Activated CD8-positive, alpha-beta memory T cell treated with anti-CD3 and anti-CD28 coated beads for 4 hours (primary cell): ENCODE results near the gene EEF2KMT.
"Not testable (repeated sequence)": the region's sequence is repeated elsewhere in the genome, so short reads cannot be mapped to it uniquely, and the experiment has no call there.

Source experiments
- DNase-seq, 2 donors: peaks; one replicate each; pipeline ENCODE4 v3.0.0-alpha.2; 2020; ENCODE audit warnings: low read depth in 2 of 2

The EEF2KMT gene

DNA sequence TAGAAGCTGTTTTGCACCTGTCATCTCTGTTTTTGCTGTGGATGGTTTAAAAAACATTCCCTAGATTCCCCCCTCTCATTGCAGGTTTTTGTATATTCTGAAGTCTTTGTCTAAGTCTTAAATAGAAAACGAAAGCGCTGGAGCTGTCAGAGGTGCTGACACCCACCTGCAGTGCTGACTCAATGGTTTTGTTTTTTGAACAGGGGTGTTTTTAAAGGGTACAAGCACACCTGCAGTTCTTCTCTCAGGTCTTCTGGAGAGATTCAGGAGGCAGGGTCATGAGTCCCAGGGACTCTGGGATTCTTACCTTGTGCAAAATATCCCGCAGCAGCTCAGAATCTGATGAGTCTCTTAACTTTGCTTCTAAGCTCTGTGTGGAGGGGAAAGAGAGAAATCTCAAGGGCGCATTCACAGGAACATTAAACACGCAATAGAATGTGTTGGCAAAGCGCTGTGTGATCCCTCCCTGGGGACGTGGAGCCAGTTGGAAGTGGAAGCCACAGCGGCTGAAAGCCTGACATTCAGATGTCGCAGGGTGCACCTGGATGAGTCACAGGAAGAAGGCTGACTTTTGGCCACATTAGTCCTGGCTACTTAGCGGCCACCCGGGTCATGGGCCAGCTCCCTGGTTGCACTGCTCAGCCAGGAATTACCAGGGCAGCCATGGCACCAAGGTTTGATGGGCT is 2.3 kb downstream of the EEF2KMT start:
- not testable (repeated sequence) for DNase-seq

- not testable (repeated sequence) for DNase-seq
Measured at GRCh38 chr16:5093746-5094145, 3.8 kb downstream of the EEF2KMT start.

DNA sequence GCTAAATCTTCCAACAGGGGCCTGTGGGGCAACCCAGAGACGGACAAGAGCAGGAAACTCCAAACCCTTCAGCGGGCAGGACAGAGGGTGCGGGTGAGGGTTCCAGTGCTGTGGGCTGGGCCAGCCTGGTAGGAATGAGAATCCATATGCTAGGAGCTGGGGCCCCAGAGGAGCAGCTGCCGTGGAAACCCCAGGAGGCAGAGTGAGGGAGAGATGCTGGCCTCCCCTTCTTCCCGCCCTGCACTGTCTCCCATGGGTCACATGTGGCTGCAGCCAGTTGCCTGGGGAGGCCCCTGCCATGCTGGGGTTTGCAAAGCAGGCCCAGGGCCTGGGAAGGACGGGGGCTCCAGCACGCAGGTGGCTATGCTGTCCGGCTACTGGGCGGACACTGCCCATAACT is 4.5 kb downstream of the EEF2KMT start:
- DNase-seq: not testable (repeated sequence)

GRCh38 chr16:5090592-5090991 is 7.0 kb downstream of the EEF2KMT start:
- not testable (repeated sequence) for DNase-seq

GRCh38 chr16:5089911-5090555 is 7.6 kb downstream of the EEF2KMT start:
- not testable (repeated sequence) for DNase-seq

DNA sequence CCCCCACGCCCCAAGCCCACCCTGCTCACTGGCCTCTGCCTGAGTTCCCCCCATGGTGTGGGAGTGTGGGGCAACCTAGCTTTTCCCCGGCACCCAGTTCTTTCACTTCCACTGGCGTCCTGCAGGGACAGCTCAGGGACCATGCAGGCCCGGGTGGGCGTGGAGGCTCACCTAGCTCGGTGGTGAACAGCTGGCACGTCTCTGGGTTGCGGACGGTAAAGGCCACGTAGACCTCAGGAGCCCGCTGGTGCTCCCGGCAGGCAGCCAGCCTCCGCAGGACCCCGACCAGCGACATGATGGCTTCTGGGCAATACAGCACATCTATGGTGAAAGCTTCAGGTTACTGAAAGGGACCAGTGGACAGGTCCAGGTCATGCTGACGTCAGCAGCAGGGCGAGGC is 8.7 kb downstream of the EEF2KMT start:
- not testable (repeated sequence) for DNase-seq

- not testable (repeated sequence) for DNase-seq
Measured at GRCh38 chr16:5088086-5088790, 9.4 kb downstream of the EEF2KMT start.

DNA sequence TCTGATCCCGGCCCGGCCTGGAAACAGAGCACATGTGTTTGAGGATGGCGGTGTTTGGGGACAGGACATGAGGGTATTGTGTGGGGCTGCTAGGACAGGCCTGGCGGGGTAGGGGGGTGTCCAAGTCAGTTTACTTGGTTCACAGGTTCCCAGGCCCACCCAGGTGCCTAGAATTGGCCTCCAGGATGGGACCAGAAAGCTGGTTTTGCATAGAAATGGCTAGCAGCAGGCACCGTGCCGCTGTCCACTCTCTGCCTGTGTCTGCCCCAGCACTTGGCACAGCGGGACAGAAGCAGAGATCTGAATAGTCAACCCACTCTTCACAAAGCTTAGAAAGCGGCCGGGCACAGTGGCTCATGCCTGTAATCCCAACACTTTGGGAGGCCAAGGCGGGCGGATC is 11.9 kb downstream of the EEF2KMT start:
- not testable (repeated sequence) for DNase-seq

- DNase-seq: peak in 1 of 2 donors; percentile 19
Measured at GRCh38 chr16:5084802-5085201, 12.8 kb downstream of the EEF2KMT start.

- not testable (repeated sequence) for DNase-seq
Measured at GRCh38 chr16:5084099-5084731, 13.4 kb downstream of the EEF2KMT start.

GRCh38 chr16:5083646-5084045 is 13.9 kb downstream of the EEF2KMT start:
- DNase-seq: not testable (repeated sequence)

DNA sequence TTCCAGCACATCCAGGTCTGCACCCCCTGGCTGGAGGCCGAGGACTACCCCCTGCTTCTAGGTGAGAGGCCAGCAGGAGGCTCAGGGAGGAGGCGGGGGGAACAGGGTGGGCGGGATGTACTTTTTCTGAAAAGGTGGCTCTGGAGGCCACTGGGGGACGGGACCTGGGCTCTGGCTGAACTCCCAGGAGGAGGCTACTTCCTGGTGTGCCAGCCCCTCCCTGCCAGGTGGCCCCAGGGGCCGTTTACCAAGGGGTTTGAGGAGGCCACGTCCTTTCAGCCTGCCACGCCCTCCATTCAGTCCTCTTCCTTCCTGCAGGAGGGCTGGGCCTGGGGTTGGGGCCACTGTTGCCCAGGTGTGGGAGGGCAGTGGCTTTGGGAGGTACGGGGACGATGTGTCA is 16.6 kb downstream of the EEF2KMT start:
- not testable (repeated sequence) for DNase-seq

DNA sequence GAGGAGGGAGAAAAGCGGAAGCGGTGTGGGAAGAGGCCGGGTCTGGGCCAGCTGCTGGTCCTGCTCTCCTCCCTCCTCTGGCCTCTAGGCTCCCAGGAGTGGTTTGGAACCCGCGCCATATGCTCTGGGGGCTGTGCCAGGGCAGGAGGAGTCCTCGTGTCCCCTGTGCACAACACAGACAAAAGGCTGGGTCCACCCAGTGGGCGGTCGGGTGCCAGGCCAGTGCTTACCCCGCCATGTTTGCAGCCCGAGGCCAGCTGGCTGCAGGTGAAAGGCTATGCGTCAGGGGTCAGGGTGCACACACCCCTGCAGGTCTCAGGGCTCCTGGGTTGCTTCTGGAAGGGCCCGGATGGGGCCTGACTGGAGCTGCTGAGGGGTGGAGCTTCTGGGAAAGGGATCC is 17.1 kb downstream of the EEF2KMT start:
- DNase-seq: not testable (repeated sequence)

DNA sequence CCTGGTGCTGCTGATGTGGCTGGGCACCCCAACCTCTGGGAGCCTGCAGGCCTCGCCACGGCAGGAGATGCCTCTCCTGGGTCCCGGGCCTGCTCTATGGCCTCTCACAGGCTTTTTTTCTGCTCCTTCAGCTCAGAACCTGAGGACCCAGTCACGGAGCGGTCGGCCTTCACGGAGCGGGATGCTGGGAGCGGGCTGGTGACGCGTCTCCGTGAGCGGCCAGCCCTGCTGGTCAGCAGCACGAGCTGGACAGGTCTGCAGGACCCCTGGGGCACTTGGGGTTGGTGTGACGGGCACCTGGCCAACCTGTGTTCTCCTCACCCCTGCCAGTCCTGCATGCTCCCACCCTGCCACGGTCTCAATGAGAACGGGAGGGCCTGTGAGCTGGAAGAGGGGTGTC is 19.0 kb downstream of the EEF2KMT start:
- no peak for DNase-seq

DNA sequence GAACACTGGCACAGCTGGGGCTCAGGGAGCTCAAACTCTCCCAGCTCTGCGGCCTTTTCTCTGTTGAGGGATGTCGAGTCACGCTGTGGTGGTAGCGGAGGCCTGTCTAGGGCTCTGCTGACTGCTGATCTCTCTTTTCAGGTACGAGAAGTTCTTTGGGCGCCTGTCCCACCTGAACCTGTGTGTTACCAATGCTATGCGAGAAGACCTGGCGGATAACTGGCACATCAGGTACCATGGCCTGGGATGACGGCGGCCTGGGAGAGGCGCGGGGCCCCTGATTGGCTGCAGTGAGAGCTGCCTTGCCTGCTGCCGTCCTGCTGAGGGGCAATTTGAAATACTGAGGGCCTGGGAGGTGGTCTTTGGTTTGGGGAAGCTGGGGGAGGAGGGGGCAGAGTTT is 20.3 kb downstream of the EEF2KMT start:
- no peak for DNase-seq

DNA sequence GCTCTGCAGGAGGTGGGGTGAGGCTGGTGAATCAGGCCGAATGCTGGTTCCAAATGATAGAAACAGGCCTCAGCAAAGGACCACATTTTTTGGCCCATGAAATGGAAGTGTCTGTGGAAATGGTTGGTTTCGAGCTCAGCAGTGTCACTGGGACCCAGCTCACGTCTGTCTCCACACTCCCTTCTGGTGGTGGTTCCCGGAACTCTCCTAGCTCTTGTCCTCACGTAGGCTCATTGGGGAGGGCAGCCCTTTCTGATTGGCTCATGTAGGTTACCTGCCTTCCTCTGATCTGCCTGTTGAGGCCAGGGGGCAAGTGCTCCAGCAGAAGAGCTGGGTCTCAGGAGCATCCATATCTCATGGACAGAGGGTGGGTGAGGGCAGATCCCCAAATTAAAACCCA is 22.0 kb downstream of the EEF2KMT start:
- no peak for DNase-seq

DNA sequence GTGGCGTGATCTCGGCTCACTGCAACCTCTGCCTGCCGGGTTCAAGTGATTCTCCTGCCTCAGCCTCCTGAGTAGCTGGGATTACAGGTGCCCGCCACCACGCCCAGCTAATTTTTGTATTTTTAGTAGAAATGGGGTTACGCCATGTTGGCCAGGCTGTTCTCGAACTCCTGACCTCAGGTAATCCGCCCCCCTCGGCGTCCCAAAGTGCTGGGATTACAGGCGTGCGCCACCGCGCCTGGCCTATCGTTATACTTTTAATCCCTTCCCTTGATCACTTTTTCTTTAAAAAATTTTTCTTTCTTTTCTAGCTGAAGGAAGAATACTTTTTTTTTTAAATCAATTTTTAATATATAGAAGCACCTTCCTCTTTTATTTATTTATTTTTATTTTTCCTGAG is 23.8 kb downstream of the EEF2KMT start:
- DNase-seq: not testable (repeated sequence)

DNA sequence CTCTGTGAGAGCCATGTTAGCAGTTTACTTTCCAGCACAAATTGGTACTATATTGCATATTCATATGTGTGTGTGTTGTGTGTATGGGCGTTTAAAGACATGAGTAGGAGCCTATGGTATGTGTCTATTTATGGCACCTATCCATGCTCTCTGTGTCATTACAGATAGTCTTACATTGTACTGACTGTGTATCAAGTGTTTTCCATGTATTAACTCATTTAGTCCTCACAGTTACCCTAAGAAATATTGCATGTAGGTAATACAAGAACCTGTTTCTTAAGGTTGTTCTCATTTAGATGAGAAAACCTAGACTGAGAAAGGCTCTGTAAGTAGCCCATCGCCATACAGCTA is 24.3 kb downstream of the EEF2KMT start:
- DNase-seq: no peak

DNA sequence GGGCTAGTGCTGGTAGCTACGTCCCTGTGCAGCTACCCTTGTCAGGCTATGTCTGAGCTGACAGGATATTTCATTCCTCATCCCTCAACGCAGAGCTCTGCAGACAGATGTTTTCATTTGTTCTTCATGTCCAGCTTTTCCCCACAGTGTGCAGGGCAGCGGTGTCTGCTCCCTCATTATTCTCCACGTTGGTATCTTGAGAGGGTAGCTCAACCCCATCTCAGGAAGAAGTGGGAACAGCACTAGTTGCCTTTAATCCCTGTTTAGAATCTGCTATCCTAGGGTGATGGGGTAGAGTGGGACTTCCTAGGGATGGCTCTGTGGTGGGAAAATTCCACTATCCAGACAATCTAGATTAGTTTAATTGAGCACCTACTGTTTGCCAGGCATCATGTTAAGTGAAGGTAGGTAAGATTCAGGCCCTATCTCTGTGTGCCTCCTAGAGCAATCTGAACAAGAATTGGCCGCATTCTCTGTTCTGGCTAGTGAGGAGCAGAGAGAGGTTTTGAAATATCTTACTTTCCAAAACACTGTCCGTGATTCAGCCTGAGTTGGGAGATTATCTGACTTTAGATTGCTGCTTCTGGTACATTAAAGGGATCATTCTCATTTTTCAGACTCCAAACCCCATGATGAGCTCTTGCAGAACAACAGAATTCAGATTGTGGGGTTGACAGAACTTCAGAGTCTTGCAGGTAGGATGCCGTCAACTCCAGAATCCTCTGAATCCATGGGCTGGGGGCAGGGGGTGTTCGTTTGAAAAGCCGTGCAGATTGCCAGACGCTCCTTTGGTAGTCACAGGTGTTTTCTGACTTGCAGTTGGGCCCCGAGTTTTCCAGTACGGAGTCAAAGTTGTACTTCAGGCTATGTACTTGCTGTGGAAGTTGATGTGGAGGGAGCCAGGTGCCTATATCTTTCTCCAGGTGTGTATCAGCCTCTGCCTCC is 25.0 kb downstream of the EEF2KMT start:
- no peak for DNase-seq

- DNase-seq: peak; percentile 80 to 82
Measured at GRCh38 chr16:5071681-5072333, 25.8 kb downstream of the EEF2KMT start, which contains the start of gene ALG1. TSS of gene ALG1 (plus strand) at chr16:5071843. CDS start at chr16:5071850, 7 bp downstream.

DNA sequence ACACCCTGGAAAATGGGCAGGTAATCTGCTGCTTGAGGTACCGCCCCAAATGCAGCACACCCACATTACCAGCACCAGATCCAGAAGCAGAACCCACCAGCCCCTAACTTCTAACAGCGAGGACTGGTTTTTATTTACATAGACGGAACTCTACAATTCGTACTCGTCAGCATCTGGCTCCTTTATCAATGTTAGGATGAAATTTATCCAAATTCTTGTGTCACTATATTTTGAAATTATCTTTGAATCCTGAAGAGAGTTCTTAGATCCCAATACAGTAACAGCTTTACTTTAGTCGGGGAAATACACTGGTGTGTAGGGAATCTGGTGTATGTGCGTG is 26.3 kb downstream of the EEF2KMT start:
- no peak for DNase-seq
